Epidermal melanocyte (primary cell): ENCODE results near the gene SYF2.

Experiments used
- DNase-seq: peaks from one replicate; pipeline ENCODE4 v3.0.0; 2011; ENCODE audit warnings: low spot score; ENCODE audit not compliant: insufficient read length

SYF2 gene

DNA sequence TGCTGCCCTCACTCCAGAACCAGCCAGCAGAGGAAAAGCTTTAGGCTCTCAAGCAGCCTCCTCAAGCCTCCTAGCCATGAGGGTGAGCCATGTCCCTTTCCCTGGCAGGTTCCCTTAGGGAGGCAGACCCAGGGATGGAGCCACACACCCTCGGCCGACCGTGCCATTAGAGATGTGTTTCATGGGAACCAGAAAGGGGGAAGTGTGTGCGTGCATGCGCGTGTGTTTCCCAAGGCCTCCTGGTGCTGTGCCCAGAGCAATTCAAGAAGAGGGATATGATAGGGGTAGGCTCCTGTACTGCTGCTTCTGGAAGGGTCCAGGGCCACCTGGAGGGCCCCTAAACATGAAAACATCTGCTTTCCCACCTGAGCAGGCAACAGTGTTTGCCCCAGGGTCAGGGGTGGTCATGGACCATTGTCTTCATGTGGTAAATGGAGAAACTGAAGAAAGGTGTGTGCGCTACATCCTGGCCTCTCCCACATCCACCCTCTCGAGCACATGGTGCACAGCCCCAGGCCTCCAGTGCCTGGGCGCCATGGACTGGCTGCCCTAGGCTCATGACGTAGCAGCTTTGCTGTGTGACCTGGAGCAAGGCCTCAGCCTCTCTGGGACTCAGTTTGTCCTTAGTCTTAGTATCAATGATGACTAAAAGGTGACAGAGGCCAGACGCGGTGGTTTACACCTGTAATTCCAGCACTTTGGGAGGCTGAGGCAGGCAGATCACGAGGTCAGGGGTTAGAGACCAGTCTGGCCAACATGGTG lies 48.1 kb downstream of the SYF2 start:
- no peak for DNase-seq

DNA sequence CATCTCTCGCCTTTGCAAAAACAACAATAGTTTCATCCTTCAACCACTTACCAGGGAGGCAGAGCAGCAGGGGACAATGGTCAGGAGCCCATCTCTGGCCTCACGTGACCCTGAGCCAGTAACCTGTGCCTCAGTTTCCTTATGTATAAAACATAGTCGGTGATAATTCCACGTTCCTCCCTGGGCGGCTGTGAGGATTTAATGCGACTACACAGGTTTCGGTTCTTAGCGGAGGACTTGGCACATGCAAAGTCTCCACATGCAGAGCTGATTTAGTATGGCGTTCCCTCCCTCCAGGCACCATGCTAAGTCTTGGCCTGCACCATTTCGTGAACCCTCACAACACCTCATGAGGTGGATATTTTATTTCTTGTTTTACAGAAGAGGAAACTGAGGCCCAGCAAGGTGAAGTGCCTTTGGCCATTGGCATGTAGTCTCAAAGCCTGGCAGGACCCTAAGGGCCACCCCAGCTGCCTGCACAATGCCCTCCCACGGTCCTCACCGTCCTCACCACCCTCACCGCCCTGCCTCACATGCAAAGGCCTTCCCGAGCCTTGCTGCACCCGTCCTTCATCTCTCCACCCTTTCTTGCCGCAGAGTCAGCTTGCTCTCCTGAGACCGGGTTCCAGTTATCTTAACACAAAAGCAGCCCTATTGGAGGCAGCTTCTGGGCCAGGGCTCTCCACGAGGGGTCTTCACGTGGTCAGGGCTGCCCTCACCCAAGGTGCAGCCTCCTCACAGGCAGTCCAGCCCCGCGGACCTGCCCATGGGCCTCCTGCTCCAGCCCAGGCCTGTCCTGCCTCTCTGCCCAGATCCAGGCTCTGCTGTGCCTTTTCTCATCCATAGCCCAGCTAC lies 48.9 kb downstream of the SYF2 start:
- DNase-seq = no peak

DNA sequence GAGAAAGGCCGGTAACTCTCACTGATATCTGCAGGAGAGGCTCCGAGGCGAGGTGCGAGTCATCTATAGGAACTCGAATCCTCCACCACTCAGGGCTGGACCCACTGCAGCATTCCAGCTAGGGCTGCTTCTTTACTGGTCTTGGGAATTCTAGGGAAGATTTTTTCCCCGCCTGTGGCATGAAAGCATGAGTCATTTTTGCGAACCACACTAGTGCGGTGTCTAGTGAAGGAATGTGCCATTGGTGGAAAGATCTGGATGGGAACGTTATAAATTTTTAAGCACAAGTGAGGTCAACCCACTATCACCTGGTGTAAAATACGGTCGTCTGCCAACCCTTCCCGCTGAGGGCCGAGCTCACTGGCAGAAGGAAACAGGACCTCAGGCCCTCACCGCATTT lies 49.7 kb downstream of the SYF2 start:
- DNase-seq = no peak

DNA sequence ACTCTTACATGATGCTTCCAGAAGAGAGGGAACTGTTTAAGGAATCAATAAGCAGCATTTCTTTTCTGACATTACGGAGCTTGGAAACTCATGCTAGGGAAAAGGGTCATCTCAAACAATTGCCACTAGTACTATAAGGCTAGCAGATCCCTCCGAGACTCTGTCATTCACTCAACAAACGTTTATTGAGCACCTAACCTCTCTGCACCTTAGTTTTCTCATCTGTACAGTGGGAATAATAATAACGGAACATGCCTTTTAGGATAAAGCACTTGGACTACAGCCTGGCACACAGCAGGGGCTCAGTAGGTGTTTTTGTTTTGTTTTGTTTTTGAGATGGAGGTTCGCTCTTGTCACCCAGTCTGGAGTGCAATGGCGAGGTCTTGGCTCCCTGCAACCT lies 51.3 kb downstream of the SYF2 start:
- DNase-seq = no peak

DNA sequence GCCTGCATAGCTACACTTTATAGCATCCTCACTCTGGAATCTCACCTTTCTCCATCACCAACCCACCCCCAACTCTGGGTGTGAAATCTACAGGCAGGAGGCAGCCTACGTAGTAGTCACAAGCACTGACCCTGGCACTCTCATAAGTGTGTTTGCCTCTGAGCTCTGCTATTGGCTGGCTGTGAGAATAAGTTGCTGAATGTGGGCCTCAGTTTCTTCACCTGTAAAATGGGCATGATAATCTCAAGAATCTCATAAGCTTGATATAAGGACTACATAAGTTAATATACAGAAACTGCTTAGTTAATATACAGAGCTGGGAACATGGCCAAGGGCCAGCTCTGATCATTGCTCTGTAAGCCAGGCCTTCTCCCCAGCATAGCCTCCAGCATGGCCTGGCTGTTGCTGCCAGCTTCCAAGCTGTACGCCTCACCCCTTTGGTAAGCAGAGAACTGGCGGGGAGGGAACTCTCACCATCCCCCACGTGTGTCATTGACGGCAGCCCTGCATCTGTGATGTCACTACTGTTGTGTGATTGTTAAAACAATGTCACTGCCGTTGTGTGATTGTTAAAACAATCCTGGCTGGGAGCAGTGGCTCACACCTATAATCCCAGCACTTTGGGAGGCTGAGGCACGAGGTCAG lies 53.3 kb downstream of the SYF2 start:
- DNase-seq = no peak

DNA sequence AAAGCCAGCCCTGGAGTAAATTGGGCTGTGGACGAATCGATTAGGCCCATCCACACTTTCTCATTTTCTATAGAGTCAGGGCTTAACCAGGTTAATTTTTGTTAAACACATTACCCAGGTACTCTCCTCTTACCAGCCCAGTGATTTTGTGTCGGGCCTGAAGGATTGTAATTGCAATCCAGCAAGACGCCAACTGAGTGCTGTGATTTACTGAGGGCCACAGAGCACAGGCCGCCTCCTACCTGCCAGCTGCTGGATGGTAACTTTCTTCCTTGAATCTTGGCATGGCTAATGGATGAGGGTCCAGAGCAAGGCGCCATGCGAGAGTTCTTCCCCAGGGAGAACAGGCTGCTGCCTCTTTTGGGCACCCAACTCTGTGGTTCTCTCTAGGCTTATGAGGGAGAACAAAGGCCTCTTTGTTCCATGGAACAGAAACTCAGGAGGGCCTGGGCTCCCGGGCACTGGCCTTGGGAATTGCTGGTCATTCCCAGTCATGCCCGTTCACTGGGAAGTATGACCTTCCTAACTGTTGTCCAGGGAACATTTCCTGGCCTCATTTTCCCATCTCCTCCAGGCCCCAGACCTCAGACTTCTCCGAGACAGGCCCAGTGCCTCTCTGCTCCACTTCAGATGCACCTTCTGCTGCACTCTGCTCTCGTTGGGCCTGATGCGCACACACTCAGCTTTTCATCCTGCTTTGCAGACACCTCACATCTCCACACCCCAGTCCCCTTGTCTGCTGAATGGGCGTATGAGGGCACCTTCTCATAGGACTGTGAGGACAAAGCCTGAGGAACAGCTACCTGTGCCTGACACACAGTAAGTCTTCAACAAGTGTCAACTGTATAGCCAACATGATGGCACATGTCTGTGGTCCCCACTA lies 57.3 kb downstream of the SYF2 start:
- peak; percentile 65 for DNase-seq

DNA sequence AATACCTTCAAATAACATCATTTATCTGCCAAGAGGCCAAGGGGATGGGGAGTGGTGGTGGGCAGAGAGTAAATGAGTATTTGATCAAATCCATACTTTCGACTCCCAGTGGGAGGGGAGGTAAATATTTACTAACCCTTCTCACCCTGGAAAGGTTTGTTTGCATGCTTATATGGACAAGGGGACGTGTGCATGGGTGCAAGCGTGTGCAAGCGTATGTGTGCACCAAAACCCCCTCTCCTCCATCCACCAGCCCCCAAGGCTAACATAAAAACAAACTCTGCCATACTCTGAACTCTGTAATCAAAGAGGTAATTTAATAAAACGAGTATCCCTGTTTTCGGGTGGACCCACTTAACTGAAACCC lies 58.0 kb downstream of the SYF2 start:
- no peak for DNase-seq

DNA sequence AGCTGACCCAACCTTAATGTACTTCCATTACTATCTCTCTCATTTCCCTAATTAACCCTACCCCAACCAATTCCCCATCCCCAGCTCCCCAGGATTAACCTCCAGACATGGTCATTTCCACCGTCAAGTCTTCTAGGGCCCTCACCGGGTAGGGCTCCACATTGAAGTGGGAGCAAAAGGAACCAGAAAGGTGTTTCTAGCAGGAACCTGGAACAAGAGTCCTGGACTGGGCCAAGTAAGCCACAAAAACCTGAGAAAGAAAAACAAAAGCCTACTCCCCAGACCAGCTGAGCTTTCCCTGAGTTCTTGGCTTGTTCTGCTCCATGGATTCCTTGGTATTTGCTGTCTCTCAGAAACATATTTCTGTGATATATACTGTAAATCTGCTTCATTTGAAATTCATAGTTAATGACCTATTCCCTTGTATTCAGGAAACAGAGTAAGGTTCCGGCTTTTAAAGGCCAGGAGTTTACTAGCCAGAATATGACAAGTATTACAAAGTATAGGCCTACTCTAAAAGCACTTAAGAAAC lies 58.4 kb downstream of the SYF2 start:
- DNase-seq = no peak
